BLaER1 (cell line): Measurements from ENCODE around the gene BNC1.
A peak's percentile ranks its signal among the peaks of the same experiment; 100 is the strongest.

ENCODE experiments used
- H3K27ac ChIP-seq: shearing (Covaris generic); formaldehyde crosslinking; 2 replicates; pipeline ENCODE4 v1.8.1; 2022
- H3K27me3 ChIP-seq: shearing (Covaris generic); formaldehyde crosslinking; 2 replicates; pipeline ENCODE4 v1.8.1; 2022
- H3K36me3 ChIP-seq: shearing (Covaris generic); formaldehyde crosslinking; 2 replicates; pipeline ENCODE4 v1.8.1; 2022
- H3K4me1 ChIP-seq: shearing (Covaris generic); formaldehyde crosslinking; 2 replicates; pipeline ENCODE4 v1.8.1; 2022
- H3K4me2 ChIP-seq: shearing (Covaris generic); formaldehyde crosslinking; 2 replicates; pipeline ENCODE4 v1.8.1; 2022
- H3K4me3 ChIP-seq: shearing (Covaris generic); formaldehyde crosslinking; 2 replicates; pipeline ENCODE4 v1.8.1; 2022
- H3K9ac ChIP-seq: shearing (Covaris generic); formaldehyde crosslinking; 2 replicates; pipeline ENCODE4 v1.8.1; 2022
- H3K9me3 ChIP-seq: shearing (Covaris generic); formaldehyde crosslinking; 2 replicates; pipeline ENCODE4 v1.8.1; 2022
- H4K20me1 ChIP-seq: shearing (Covaris generic); formaldehyde crosslinking; 2 replicates; pipeline ENCODE4 v1.8.1; 2022
- Cebpa-rat ChIP-seq: shearing (Covaris generic); IDR thresholded peaks from 2 replicates; pipeline ENCODE4 v1.8.1; 2022

Gene BNC1

GRCh38 chr15:83284559-83285283, at the start of gene BNC1:
Gene BNC1, minus strand, starts transcription at chr15:83284664. Its CDS starts 36 bp downstream, at chr15:83284628.
- no peaks in the 10 kb centered on the region for H4K20me1 ChIP-seq
- H3K36me3 ChIP-seq: no peaks in the 10 kb centered on the region
- H3K27ac ChIP-seq: no peak within 1 kb of the TSS
- no peak within 1 kb of the TSS for H3K4me2 ChIP-seq
- peaks cover 24% of the 10 kb centered on the region for H3K9me3 ChIP-seq
- no peak within 1 kb of the TSS for H3K9ac ChIP-seq
- no peaks in the 10 kb centered on the region for H3K4me1 ChIP-seq
- TF ChIP-seq Cebpa-rat: no peak
- H3K4me3 ChIP-seq: no peak within 1 kb of the TSS
- no peaks in the 10 kb centered on the region for H3K27me3 ChIP-seq

- Histone ChIP-seq H3K4me3 (no peak overlapping the region), H4K20me1 (no peaks in the 10 kb centered on the region), H3K4me1 (peaks cover 9% of the 10 kb centered on the region), H3K9me3 (no peaks in the 10 kb centered on the region), H3K27ac (no peak overlapping the region), H3K4me2 (no peak overlapping the region), H3K27me3 (no peaks in the 10 kb centered on the region), H3K9ac (no peak overlapping the region), H3K36me3 (no peaks in the 10 kb centered on the region)
- TF ChIP-seq Cebpa-rat: no peak
Observed at GRCh38 chr15:83327041-83327440, 42.6 kb upstream of the BNC1 start.

GRCh38 chr15:83324799-83325198, 40.3 kb upstream of the BNC1 start:
- H3K4me3 ChIP-seq: no peak overlapping the region
- no peak for TF ChIP-seq Cebpa-rat
- H3K9ac ChIP-seq: no peak overlapping the region
- H3K27me3 ChIP-seq: no peaks in the 10 kb centered on the region
- no peak overlapping the region for H3K27ac ChIP-seq
- H3K36me3 ChIP-seq: no peaks in the 10 kb centered on the region
- no peaks in the 10 kb centered on the region for H4K20me1 ChIP-seq
- no peaks in the 10 kb centered on the region for H3K9me3 ChIP-seq
- peaks cover 9% of the 10 kb centered on the region for H3K4me1 ChIP-seq
- no peak overlapping the region for H3K4me2 ChIP-seq

- no peaks in the 10 kb centered on the region for H3K36me3 ChIP-seq
- no peak for TF ChIP-seq Cebpa-rat
- peaks cover 9% of the 10 kb centered on the region for H3K4me1 ChIP-seq
- no peaks in the 10 kb centered on the region for H3K27me3 ChIP-seq
- no peak overlapping the region for H3K27ac ChIP-seq
- no peak overlapping the region for H3K4me3 ChIP-seq
- 0 out of 2 replicates have a peak overlapping the region, but pooled peaks have one; percentile 14 for H3K4me2 ChIP-seq
- H3K9me3 ChIP-seq: no peaks in the 10 kb centered on the region
- H3K9ac ChIP-seq: no peak overlapping the region
- no peaks in the 10 kb centered on the region for H4K20me1 ChIP-seq
Observed at GRCh38 chr15:83323296-83323711, 38.8 kb upstream of the BNC1 start.

- Histone ChIP-seq H3K9me3 (no peaks in the 10 kb centered on the region), H3K27ac (no peak overlapping the region), H4K20me1 (no peaks in the 10 kb centered on the region), H3K36me3 (no peaks in the 10 kb centered on the region), H3K27me3 (no peaks in the 10 kb centered on the region), H3K4me1 (peaks cover 9% of the 10 kb centered on the region), H3K4me2 (no peak overlapping the region), H3K9ac (no peak overlapping the region), H3K4me3 (no peak overlapping the region)
- TF ChIP-seq Cebpa-rat: no peak
Observed at GRCh38 chr15:83322691-83323090, 38.2 kb upstream of the BNC1 start.

- H3K9me3 ChIP-seq: no peaks in the 10 kb centered on the region
- TF ChIP-seq Cebpa-rat: no peak
- no peak overlapping the region for H3K4me3 ChIP-seq
- no peaks in the 10 kb centered on the region for H3K36me3 ChIP-seq
- no peaks in the 10 kb centered on the region for H4K20me1 ChIP-seq
- H3K9ac ChIP-seq: no peak overlapping the region
- peaks cover 9% of the 10 kb centered on the region for H3K4me1 ChIP-seq
- no peak overlapping the region for H3K4me2 ChIP-seq
- H3K27ac ChIP-seq: no peak overlapping the region
- H3K27me3 ChIP-seq: no peaks in the 10 kb centered on the region
Observed at GRCh38 chr15:83322061-83322460, 37.6 kb upstream of the BNC1 start.

- H3K4me2 ChIP-seq: no peak overlapping the region
- no peaks in the 10 kb centered on the region for H3K9me3 ChIP-seq
Observed at GRCh38 chr15:83320844-83321243, 36.4 kb upstream of the BNC1 start.

GRCh38 chr15:83320404-83320803, 35.9 kb upstream of the BNC1 start:
- Histone ChIP-seq H3K27ac (no peak overlapping the region), H4K20me1 (no peaks in the 10 kb centered on the region), H3K4me1 (peaks cover 9% of the 10 kb centered on the region), H3K4me3 (no peak overlapping the region), H3K4me2 (no peak overlapping the region), H3K36me3 (no peaks in the 10 kb centered on the region), H3K9ac (no peak overlapping the region), H3K9me3 (no peaks in the 10 kb centered on the region), H3K27me3 (no peaks in the 10 kb centered on the region)
- no peak for TF ChIP-seq Cebpa-rat

More at GRCh38 chr15:83320844-83321243, 36.4 kb upstream of the BNC1 start:
- H3K27ac ChIP-seq: no peak overlapping the region
- no peaks in the 10 kb centered on the region for H3K36me3 ChIP-seq
- H3K27me3 ChIP-seq: no peaks in the 10 kb centered on the region
- H3K4me3 ChIP-seq: no peak overlapping the region
- no peak for TF ChIP-seq Cebpa-rat
- no peaks in the 10 kb centered on the region for H4K20me1 ChIP-seq
- peaks cover 9% of the 10 kb centered on the region for H3K4me1 ChIP-seq
- no peak overlapping the region for H3K9ac ChIP-seq

GRCh38 chr15:83319771-83320170, 35.3 kb upstream of the BNC1 start:
- H3K4me3 ChIP-seq: no peak overlapping the region
- no peaks in the 10 kb centered on the region for H3K27me3 ChIP-seq
- H3K4me2 ChIP-seq: no peak overlapping the region
- no peak for TF ChIP-seq Cebpa-rat
- no peak overlapping the region for H3K27ac ChIP-seq
- H4K20me1 ChIP-seq: no peaks in the 10 kb centered on the region
- no peaks in the 10 kb centered on the region for H3K36me3 ChIP-seq
- H3K9ac ChIP-seq: no peak overlapping the region
- H3K4me1 ChIP-seq: peaks cover 9% of the 10 kb centered on the region
- no peaks in the 10 kb centered on the region for H3K9me3 ChIP-seq

GRCh38 chr15:83318861-83319415, 34.5 kb upstream of the BNC1 start:
- Histone ChIP-seq H3K27me3 (no peaks in the 10 kb centered on the region), H3K27ac (no peak overlapping the region), H4K20me1 (no peaks in the 10 kb centered on the region), H3K4me2 (no peak overlapping the region), H3K4me3 (no peak overlapping the region), H3K4me1 (peaks cover 8% of the 10 kb centered on the region), H3K36me3 (no peaks in the 10 kb centered on the region), H3K9ac (no peak overlapping the region), H3K9me3 (no peaks in the 10 kb centered on the region)
- no peak for TF ChIP-seq Cebpa-rat
